Peyer's patch (tissue), 4 donors: ENCODE measurements around the gene UNC13C. TPM values are rescaled to one million over a fixed set of nuclear protein-coding genes. Genes with fewer than 3 reads are reported as not detected.

ENCODE experiments used
- DNase-seq, 3 donors: peaks; one replicate each; pipeline ENCODE4 v3.0.0-alpha.2; 2017 to 2019
- H3K27ac ChIP-seq, 4 donors: fragments of 200-600 bp; sonication (generic); one replicate each; pipeline ENCODE4 v1.5.1; 2016 to 2019
- H3K27me3 ChIP-seq, 2 donors: fragments of 200-600 bp; sonication (generic); one replicate each; pipeline ENCODE4 v1.5.1; 2019
- H3K36me3 ChIP-seq, 3 donors: fragments of 200-600 bp; sonication (generic); one replicate each; pipeline ENCODE4 v1.5.1; 2016 to 2019
- H3K4me1 ChIP-seq, 4 donors: fragments of 200-600 bp; sonication (generic); one replicate each; pipeline ENCODE4 v1.5.1; 2016 to 2019
- H3K4me3 ChIP-seq, 4 donors: fragments of 200-600 bp; sonication (generic); 1 replicate in 3 of 4; 2 replicates in 1 of 4; pipeline ENCODE4 v1.5.1; 2016 to 2019; ENCODE audit warnings: mild to moderate bottlenecking in 1 of 4
- H3K9me3 ChIP-seq, 4 donors: fragments of 200-600 bp; sonication (generic); one replicate each; pipeline ENCODE4 v1.5.1; 2016 to 2019; ENCODE audit warnings: mild to moderate bottlenecking in 1 of 4
- POLR2A ChIP-seq, 2 donors: fragments of 450-650 bp; IDR thresholded peaks; one replicate each; pipeline ENCODE4 v1.5.1; 2017; ENCODE audit warnings: antibody characterized with exemption in 2 of 2, mild to moderate bottlenecking in 2 of 2, moderate library complexity in 2 of 2
- total RNA-seq, 4 donors: library from RNA; depleted of rRNA; stranded (reverse); fragments of >200 nt; gene quantifications; one replicate each; pipeline ENCODE4 v1.1.0, GENCODE V29; 2016
- TF ChIP-seq, protein P1 (sequence below), 6 experiments: fragments of 450-650 bp in 4 of 6; fragments of 200-600 bp in 2 of 6; sonication (generic) in 1 of 6; IDR thresholded peaks; one replicate each; pipeline ENCODE4 v1.5.1; 2017 to 2019; ENCODE audit warnings: antibody characterized with exemption in 6 of 6, mild to moderate bottlenecking in 3 of 6, moderate library complexity in 1 of 6

The UNC13C gene
- total RNA-seq, 4 donors from 2014 or later = under 0.01 to 3.3 (median 0.35) TPM

DNA sequence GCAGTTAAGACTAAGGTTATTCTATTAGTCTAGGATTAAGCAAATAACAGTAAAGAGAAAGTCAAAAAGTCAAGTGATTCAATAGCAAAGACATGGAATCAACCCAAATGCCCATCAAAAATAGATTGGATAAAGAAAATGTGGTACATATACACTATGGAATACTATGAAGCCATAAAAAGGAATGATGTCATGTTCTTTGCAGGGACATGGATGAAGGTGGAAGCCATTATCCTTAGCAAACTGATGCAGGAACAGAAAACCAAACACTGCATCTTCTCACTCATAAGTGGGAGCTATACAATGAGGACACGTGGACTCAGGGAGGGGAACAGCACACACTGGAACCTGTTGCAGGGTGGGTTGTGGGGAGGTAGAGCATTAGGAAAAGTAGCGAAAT, 29.0 kb downstream of the UNC13C start:
- Histone ChIP-seq H3K9me3 (no peaks in the 10 kb centered on the region), H3K4me1 (no peaks in the 10 kb centered on the region), H3K27me3 (no peaks in the 10 kb centered on the region), H3K4me3 (no peak overlapping the region), H3K36me3 (no peaks in the 10 kb centered on the region), H3K27ac (no peak overlapping the region)
- DNase-seq = no peak
- TF ChIP-seq, protein P1, sequence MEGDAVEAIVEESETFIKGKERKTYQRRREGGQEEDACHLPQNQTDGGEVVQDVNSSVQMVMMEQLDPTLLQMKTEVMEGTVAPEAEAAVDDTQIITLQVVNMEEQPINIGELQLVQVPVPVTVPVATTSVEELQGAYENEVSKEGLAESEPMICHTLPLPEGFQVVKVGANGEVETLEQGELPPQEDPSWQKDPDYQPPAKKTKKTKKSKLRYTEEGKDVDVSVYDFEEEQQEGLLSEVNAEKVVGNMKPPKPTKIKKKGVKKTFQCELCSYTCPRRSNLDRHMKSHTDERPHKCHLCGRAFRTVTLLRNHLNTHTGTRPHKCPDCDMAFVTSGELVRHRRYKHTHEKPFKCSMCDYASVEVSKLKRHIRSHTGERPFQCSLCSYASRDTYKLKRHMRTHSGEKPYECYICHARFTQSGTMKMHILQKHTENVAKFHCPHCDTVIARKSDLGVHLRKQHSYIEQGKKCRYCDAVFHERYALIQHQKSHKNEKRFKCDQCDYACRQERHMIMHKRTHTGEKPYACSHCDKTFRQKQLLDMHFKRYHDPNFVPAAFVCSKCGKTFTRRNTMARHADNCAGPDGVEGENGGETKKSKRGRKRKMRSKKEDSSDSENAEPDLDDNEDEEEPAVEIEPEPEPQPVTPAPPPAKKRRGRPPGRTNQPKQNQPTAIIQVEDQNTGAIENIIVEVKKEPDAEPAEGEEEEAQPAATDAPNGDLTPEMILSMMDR (IDR thresholded peaks at IDR 0.05) = no peak
- TF ChIP-seq POLR2A (IDR thresholded peaks at IDR 0.05) = no peak

DNA sequence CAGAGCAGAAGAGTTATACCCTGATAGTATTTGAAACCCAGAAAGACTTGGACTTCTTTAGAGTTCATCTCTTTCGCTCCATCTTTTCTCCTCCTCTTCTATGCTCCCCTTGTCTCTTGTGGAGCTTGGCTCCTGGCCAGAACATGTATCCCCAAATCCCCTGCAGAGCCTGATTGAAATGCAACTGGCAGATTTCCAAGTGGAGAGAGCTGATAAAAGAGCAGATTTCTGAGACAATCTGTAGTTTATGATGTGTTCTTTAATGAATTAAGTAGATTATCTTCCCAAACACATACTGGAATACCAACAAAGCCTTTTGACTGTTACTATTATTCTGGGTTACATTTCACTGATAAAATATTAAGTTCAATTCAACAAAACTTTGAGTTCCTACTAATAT, 33.4 kb downstream of the UNC13C start:
- TF ChIP-seq, protein P1 (IDR thresholded peaks at IDR 0.05) = no peak
- no peak for TF ChIP-seq POLR2A (IDR thresholded peaks at IDR 0.05)
- H3K9me3 ChIP-seq = no peaks in the 10 kb centered on the region
- no peak for DNase-seq
- no peaks in the 10 kb centered on the region for H3K4me1 ChIP-seq
- no peak overlapping the region for H3K27ac ChIP-seq
- no peaks in the 10 kb centered on the region for H3K36me3 ChIP-seq
- H3K4me3 ChIP-seq = no peak overlapping the region
- no peaks in the 10 kb centered on the region for H3K27me3 ChIP-seq

DNA sequence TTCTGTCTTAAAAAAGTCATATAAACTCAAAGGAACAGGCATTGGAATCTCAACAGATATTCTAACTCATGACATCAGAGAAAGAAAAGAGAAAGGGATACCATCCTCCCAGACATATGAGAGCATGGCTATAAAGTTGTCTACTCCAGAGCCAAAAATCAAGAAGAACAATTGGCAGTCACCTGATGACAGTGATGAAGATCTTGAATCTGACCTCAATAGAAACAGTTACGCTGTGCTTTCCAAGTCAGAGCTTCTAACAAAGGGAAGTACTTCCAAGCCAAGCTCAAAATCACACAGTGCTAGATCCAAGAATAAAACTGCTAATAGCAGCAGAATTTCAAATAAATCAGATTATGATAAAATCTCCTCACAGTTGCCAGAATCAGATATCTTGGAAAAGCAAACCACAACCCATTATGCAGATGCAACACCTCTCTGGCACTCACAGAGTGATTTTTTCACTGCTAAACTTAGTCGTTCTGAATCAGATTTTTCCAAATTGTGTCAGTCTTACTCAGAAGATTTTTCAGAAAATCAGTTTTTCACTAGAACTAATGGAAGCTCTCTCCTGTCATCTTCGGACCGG, 35.9 kb downstream of the UNC13C start:
- no peak overlapping the region for H3K4me3 ChIP-seq
- H3K27ac ChIP-seq = no peak overlapping the region
- no peak for TF ChIP-seq POLR2A (IDR thresholded peaks at IDR 0.05)
- TF ChIP-seq, protein P1 (IDR thresholded peaks at IDR 0.05) = no peak
- no peaks in the 10 kb centered on the region for H3K9me3 ChIP-seq
- H3K27me3 ChIP-seq = no peaks in the 10 kb centered on the region
- no peaks in the 10 kb centered on the region for H3K36me3 ChIP-seq
- no peaks in the 10 kb centered on the region for H3K4me1 ChIP-seq
- DNase-seq = no peak

DNA sequence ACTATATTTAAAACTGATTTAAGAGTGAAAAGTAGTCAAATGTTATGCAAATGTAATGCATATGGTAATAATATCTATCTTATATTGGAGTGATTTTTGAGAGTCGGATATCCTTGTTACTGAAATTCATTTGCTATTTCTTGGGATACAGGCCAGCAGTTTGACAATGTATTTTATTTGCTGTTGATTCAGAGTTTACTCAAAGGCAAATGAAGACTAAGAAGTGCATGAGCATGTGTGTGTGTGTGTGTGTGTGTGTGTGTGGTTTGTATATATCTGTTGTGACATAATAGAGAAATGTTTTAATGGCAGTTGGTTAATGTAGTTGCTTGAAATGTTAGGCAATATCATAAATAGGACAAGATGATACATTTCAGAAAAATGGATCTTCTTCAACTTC, 39.0 kb downstream of the UNC13C start:
- Histone ChIP-seq H3K4me3 (no peak overlapping the region), H3K4me1 (no peaks in the 10 kb centered on the region), H3K27ac (no peak overlapping the region), H3K27me3 (no peaks in the 10 kb centered on the region), H3K9me3 (peaks cover 0 to 2% (median 0%) of the 10 kb centered on the region in 4 donors), H3K36me3 (no peaks in the 10 kb centered on the region)
- no peak for DNase-seq
- TF ChIP-seq POLR2A (IDR thresholded peaks at IDR 0.05) = no peak
- TF ChIP-seq, protein P1 (IDR thresholded peaks at IDR 0.05) = no peak

DNA sequence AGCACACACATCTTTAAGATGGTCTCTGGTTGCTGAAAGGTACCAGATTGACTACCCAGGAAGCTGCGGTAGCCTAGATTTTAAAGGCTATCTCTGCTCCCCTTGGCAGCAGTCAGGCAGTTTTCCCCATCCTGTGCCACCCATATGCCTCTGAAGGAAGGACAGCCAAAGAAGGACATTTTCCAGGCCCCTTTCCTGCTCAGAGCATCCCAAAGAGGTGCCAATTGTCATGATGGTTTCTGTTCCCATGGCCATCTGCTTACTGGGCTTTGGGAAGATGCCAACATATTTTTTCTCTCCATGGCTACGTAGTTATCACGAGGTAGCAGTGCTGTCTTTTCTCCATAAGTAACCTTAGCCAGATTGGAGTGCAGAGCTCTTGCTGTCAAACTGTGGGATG, 39.7 kb downstream of the UNC13C start:
- TF ChIP-seq, protein P1 (IDR thresholded peaks at IDR 0.05) = no peak
- no peak for TF ChIP-seq POLR2A (IDR thresholded peaks at IDR 0.05)
- DNase-seq = no peak
- Histone ChIP-seq H3K9me3 (peaks cover 0 to 7% (median 0%) of the 10 kb centered on the region in 4 donors), H3K4me1 (no peaks in the 10 kb centered on the region), H3K4me3 (no peak overlapping the region), H3K36me3 (no peaks in the 10 kb centered on the region), H3K27ac (no peak overlapping the region), H3K27me3 (no peaks in the 10 kb centered on the region)

DNA sequence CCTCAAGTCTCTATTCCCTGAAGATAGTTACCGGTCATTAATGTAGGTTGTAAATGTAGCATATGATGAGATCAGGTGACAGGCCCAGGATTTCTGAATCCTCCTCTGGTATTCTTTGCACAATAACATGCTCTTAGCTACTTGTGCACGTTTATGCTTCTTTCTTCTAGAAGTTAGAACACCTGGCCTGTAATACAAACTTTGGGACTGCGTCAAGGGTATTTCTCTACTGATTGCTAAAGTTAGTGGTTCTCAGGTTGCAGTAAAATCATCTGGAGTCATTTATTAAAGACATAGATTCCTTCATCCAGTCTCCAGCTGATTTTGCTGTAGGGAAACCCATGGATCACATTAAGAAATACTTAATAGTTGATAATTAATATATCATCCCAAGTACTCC, 48.0 kb downstream of the UNC13C start:
- DNase-seq = no peak
- Histone ChIP-seq H3K4me3 (no peak overlapping the region), H3K27ac (no peak overlapping the region), H3K9me3 (peaks cover 0 to 7% (median 0%) of the 10 kb centered on the region in 4 donors), H3K36me3 (no peaks in the 10 kb centered on the region), H3K4me1 (no peaks in the 10 kb centered on the region), H3K27me3 (no peaks in the 10 kb centered on the region)
- TF ChIP-seq POLR2A (IDR thresholded peaks at IDR 0.05) = no peak
- TF ChIP-seq, protein P1 (IDR thresholded peaks at IDR 0.05) = no peak
